GM23248 (cell line): Measurements from ENCODE around the gene ETV1. TPM values are rescaled to one million over a fixed set of nuclear protein-coding genes. Genes with fewer than 3 reads are reported as not detected.

Source experiments
- DNase-seq: peaks from one replicate; pipeline ENCODE4 v3.0.0-alpha.2; 2015
- H2AFZ ChIP-seq: fragments of 200-600 bp; sonication (generic); 2 replicates; pipeline ENCODE4 v1.6.1; 2016; ENCODE audit warnings: antibody characterized with exemption
- H3F3A ChIP-seq: fragments of 200-600 bp; sonication (generic); 2 replicates; pipeline ENCODE4 v1.6.1; 2016; ENCODE audit warnings: mild to moderate bottlenecking, antibody characterized with exemption, mixed run types; ENCODE audit not compliant: insufficient read depth
- H3K27ac ChIP-seq: fragments of 200-600 bp; sonication (generic); 2 replicates; pipeline ENCODE4 v1.5.1; 2016; ENCODE audit warnings: mild to moderate bottlenecking
- H3K27me3 ChIP-seq: fragments of 200-600 bp; sonication (generic); replicated peaks from 2 replicates; pipeline ENCODE4 v1.6.1; 2016; ENCODE audit warnings: mild to moderate bottlenecking; ENCODE audit not compliant: insufficient read depth
- H3K36me3 ChIP-seq: fragments of 200-600 bp; sonication (generic); 2 replicates; pipeline ENCODE4 v1.6.1; 2016; ENCODE audit warnings: low read depth, mild to moderate bottlenecking
- H3K4me1 ChIP-seq: fragments of 200-600 bp; sonication (generic); 2 replicates; pipeline ENCODE4 v1.6.1; 2016; ENCODE audit warnings: mild to moderate bottlenecking; ENCODE audit not compliant: insufficient read depth
- H3K4me2 ChIP-seq: fragments of 200-600 bp; sonication (generic); one replicate; pipeline ENCODE4 v1.6.1; 2016; ENCODE audit warnings: mild to moderate bottlenecking; ENCODE audit not compliant: unreplicated experiment
- H3K4me3 ChIP-seq: fragments of 200-600 bp; sonication (generic); 2 replicates; pipeline ENCODE4 v1.5.1; 2016; ENCODE audit warnings: mild to moderate bottlenecking
- H3K79me2 ChIP-seq: fragments of 200-600 bp; sonication (generic); 2 replicates; pipeline ENCODE4 v1.6.1; 2016; ENCODE audit warnings: mild to moderate bottlenecking; ENCODE audit not compliant: insufficient read depth
- H3K9ac ChIP-seq: fragments of 200-600 bp; sonication (generic); 2 replicates; pipeline ENCODE4 v1.6.1; 2016; ENCODE audit warnings: mild to moderate bottlenecking
- H3K9me2 ChIP-seq: fragments of 200-600 bp; sonication (generic); 2 replicates; pipeline ENCODE4 v1.6.1; 2016; ENCODE audit warnings: mixed run types, mild to moderate bottlenecking, moderate library complexity; ENCODE audit not compliant: insufficient read depth
- H3K9me3 ChIP-seq: fragments of 200-600 bp; sonication (generic); one replicate; pipeline ENCODE4 v1.6.1; 2017; ENCODE audit warnings: low read depth
- H4K20me1 ChIP-seq: fragments of 200-600 bp; sonication (generic); 2 replicates; pipeline ENCODE4 v1.6.0; 2016; ENCODE audit not compliant: insufficient read depth
- EZH2 ChIP-seq: fragments of 200-600 bp; sonication (generic); IDR thresholded peaks from 2 replicates; pipeline ENCODE4 v1.6.1; 2018; ENCODE audit warnings: antibody characterized with exemption, mild to moderate bottlenecking; ENCODE audit not compliant: insufficient read depth, poor library complexity, severe bottlenecking
- EZH2phosphoT487 ChIP-seq: fragments of 200-600 bp; sonication (generic); IDR thresholded peaks from 2 replicates; pipeline ENCODE4 v1.6.1; 2018; ENCODE audit warnings: antibody characterized with exemption, moderate library complexity, mild to moderate bottlenecking, low read depth; ENCODE audit not compliant: insufficient read depth
- WGBS, 2 experiments: methylation state at CpG; one replicate each; pipeline ENCODE4 v1.1.6; 2015 to 2017; ENCODE audit warnings: low lambda C conversion rate in 2 of 2, low coverage in 1 of 2; ENCODE audit errors: missing lambda C conversion rate in 2 of 2; 5-methylcytosine and 5-hydroxymethylcytosine counted together
- in situ Hi-C: fragments of 300-500 bp; cut with MboI; formaldehyde crosslinking; loops from 2 replicates; pipeline ENCODE4 v1.15.0; 2020
- polyA plus RNA-seq: library from polyadenylated mRNA; unstranded; fragments of >200 nt; fragmentation: Nextera tagmentation; extraction: Ambion mirVana; gene quantifications from 2 replicates; pipeline ENCODE4 v1.2.1, GENCODE V29; 2016
- small RNA-seq: library from RNA; depleted of rRNA; stranded (forward); fragments of <200 nt; gene quantifications from one replicate; pipeline ENCODE3, GENCODE V24; 2014; ENCODE audit warnings: low read depth, low replicate concordance
- total RNA-seq: library from RNA; depleted of rRNA; stranded (reverse); fragments of >200 nt; shearing (Covaris generic); gene quantifications from 2 replicates; pipeline ENCODE4 v1.2.3, GENCODE V29; 2014

The ETV1 gene
- total and polyA plus RNA-seq, 2 experiments from 2014 or later, result 13.7 to 17.1 TPM

DNA sequence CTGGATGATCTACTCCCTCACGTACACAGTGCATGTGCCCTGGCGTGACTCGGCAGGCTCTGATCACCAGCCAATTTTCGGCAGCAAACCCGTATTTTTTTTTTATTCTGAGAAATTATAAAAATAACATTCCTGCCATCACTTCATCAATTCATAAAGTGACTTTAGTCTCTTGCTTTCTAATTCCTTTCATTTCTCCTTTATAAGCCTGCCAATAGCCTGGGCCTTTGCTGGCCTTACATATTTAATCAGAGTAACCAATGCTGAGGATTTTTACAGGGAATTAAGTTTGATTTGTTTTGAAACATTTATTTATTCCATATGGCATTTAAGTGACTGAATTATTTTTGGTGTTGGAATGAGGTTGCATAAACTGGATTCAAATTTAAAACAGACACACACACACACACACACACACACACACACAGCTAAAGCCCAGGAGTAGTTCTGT is 140.8 kb downstream of the ETV1 start:
- Histone ChIP-seq H4K20me1 (no peaks in the 10 kb centered on the region), H3K4me1 (peaks cover 48% of the 10 kb centered on the region), H3K27me3 (no peaks in the 10 kb centered on the region), H3K27ac (peak overlapping the region; percentile 80), H3K4me3 (no peak overlapping the region), H3K9me3 (no peaks in the 10 kb centered on the region), H3K79me2 (no peaks in the 10 kb centered on the region), H3F3A (peaks cover 31% of the 10 kb centered on the region), H3K4me2 (peak overlapping the region; percentile 27), H3K9me2 (no peaks in the 10 kb centered on the region), H2AFZ (peak overlapping the region; percentile 58), H3K36me3 (no peaks in the 10 kb centered on the region), H3K9ac (peak overlapping the region; percentile 2; the same call in 1 of the 2 replicates)
- in situ Hi-C loops, result no loop called here
- no peak for TF ChIP-seq EZH2
- no peak for TF ChIP-seq EZH2phosphoT487
- WGBS, 2 experiments, result 25 to 26% methylated on average over 5 of the region's 5 CpGs
- DNase-seq, result peak; percentile 56

DNA sequence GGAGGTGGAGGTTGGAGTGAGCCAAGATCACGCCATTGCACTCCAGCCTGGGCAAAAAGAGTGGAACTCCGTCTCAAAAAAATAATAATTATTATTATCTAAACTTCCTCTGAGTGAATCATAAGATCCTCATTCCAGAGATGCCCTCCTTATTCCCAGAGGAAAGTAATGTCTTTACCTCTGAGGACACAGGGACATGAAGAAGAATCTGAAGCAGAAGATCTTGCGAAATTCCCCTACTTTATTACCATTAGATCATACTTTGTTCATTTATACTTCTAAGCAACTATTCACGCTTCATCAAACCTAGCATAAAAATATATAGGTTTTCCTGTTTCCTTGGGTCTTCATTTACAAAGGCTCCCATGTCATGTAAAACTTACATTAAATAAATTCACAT is 143.1 kb downstream of the ETV1 start:
- H3K36me3 ChIP-seq, result no peaks in the 10 kb centered on the region
- H3K4me3 ChIP-seq, result no peak overlapping the region
- peaks cover 28% of the 10 kb centered on the region for H3F3A ChIP-seq
- H3K27ac ChIP-seq, result no peak overlapping the region
- no peak overlapping the region for H2AFZ ChIP-seq
- H3K9me3 ChIP-seq, result no peaks in the 10 kb centered on the region
- in situ Hi-C loops, result no loop called here
- no peak overlapping the region for H3K4me2 ChIP-seq
- no peaks in the 10 kb centered on the region for H4K20me1 ChIP-seq
- H3K9me2 ChIP-seq, result no peaks in the 10 kb centered on the region
- TF ChIP-seq EZH2 (no peak), EZH2phosphoT487 (no peak)
- WGBS, 2 experiments, result 89 to 91% methylated on average over 4 of the region's 4 CpGs
- H3K9ac ChIP-seq, result no peak overlapping the region
- no peaks in the 10 kb centered on the region for H3K79me2 ChIP-seq
- peaks cover 38% of the 10 kb centered on the region for H3K4me1 ChIP-seq
- no peaks in the 10 kb centered on the region for H3K27me3 ChIP-seq
- DNase-seq, result peak; percentile 17

DNA sequence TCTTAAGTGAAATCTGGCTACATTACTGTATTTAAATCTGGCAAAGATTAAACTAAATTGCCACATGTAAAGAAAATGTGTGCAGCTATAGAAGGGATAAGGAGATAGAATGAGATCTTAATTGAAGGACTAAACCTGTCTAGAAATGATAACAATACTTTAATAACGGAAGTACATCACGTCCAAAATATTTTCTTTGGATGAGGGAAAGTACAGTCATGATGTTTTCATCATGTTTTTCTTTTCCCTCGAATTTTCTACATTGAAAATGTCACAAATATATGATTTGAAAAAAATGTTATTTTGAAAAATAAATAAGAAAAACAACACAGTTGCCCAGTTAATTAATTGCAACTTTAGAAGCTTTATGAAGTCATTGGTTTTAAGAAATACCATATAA is 143.9 kb downstream of the ETV1 start:
- WGBS, 2 experiments, result 66 to 71% methylated on average over 3 of the region's 3 CpGs
- Histone ChIP-seq H3F3A (peaks cover 20% of the 10 kb centered on the region), H2AFZ (no peak overlapping the region), H3K4me2 (no peak overlapping the region), H3K79me2 (no peaks in the 10 kb centered on the region), H3K4me1 (peaks cover 30% of the 10 kb centered on the region), H4K20me1 (no peaks in the 10 kb centered on the region), H3K27me3 (no peaks in the 10 kb centered on the region), H3K9me2 (no peaks in the 10 kb centered on the region), H3K4me3 (no peak overlapping the region), H3K27ac (no peak overlapping the region), H3K9me3 (no peaks in the 10 kb centered on the region), H3K36me3 (no peaks in the 10 kb centered on the region), H3K9ac (no peak overlapping the region)
- DNase-seq, result no peak
- no peak for TF ChIP-seq EZH2phosphoT487
- no peak for TF ChIP-seq EZH2
- in situ Hi-C loops, result no loop called here

DNA sequence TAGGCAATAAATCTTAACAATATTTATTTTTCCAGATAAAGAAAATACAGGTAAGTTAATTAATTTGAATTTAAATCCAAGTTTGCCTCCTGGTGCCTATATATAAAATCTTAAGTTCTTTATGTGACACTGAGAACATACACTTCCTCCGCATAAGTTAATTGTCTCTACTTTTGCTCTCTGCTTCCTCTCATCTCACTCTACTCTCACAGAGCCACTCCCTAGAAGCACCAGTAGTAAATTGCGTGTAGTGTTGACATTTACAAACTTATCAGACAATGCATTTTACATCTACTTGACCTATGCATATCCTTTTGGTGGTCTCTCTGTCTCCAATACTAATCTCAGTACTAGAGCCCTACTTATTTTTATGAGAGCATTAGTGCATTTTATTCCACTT is 144.5 kb downstream of the ETV1 start:
- Histone ChIP-seq H2AFZ (no peak overlapping the region), H3K4me3 (no peak overlapping the region), H3K4me2 (no peak overlapping the region), H3K36me3 (no peaks in the 10 kb centered on the region), H3K27ac (no peak overlapping the region), H3K9ac (no peak overlapping the region), H3K27me3 (no peaks in the 10 kb centered on the region), H3K79me2 (no peaks in the 10 kb centered on the region), H4K20me1 (no peaks in the 10 kb centered on the region), H3K4me1 (peaks cover 27% of the 10 kb centered on the region), H3K9me3 (no peaks in the 10 kb centered on the region), H3F3A (peaks cover 17% of the 10 kb centered on the region), H3K9me2 (no peaks in the 10 kb centered on the region)
- in situ Hi-C loops, result no loop called here
- no peak for DNase-seq
- no peak for TF ChIP-seq EZH2phosphoT487
- no peak for TF ChIP-seq EZH2
- WGBS, 2 experiments, result 94 to 100% methylated on average over 2 of the region's 2 CpGs

DNA sequence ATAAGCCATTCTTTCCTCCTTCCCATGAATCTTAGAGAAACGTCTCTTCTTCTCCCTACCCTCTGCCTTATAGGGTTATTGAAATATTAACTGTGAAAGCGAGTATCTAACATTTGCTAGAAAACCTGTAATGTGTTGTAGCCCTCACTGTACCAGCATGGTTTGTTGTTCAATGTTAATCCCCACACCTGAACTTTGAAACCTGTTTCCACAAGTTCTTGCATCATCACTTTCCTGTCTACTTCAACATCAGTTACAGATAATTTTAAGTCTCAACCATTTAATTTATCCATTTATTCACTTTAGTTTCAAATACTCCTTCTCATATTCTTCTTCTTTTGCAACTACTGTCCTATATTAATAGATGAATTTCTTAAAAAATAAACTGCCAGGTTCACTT is 148.2 kb downstream of the ETV1 start:
- Histone ChIP-seq H3K9ac (no peak overlapping the region), H4K20me1 (no peaks in the 10 kb centered on the region), H3K9me3 (no peaks in the 10 kb centered on the region), H3K4me3 (no peak overlapping the region), H3K4me2 (no peak overlapping the region), H3K79me2 (no peaks in the 10 kb centered on the region), H3K9me2 (no peaks in the 10 kb centered on the region), H3K27ac (no peak overlapping the region), H3F3A (no peaks in the 10 kb centered on the region), H3K36me3 (no peaks in the 10 kb centered on the region), H2AFZ (no peak overlapping the region), H3K27me3 (no peaks in the 10 kb centered on the region), H3K4me1 (no peaks in the 10 kb centered on the region)
- DNase-seq, result no peak
- 97 to 98% methylated on average over 2 of the region's 2 CpGs for WGBS, 2 experiments
- TF ChIP-seq EZH2phosphoT487, result no peak
- TF ChIP-seq EZH2, result no peak
- in situ Hi-C loops, result no loop called here

Small RNA genes lying within 50 kb of the gene (small RNA-seq; reads per million reads assigned to genes)
- gene RF00019, result not detected
